Measurements from ENCODE around the gene HAGHL.

- TF ChIP-seq GATA3 (IDR thresholded peaks at IDR 0.05; ENCODE audit: low read depth, low read length) (no peak), GATA2 (IDR thresholded peaks at IDR 0.05; ENCODE audit: low read depth, low read length) (no peak)
These were observed 46.3 kb upstream of the HAGHL start for GRCh38 chr16:680625-680945.
